GM23338 (cell line): ENCODE data around the gene PJA2.

ENCODE experiments used
- CREB1 ChIP-seq: fragments of 250-450 bp; sonication (Bioruptor Pico); IDR thresholded peaks from 2 replicates; pipeline ENCODE4 v1.5.0; 2020; ENCODE audit warnings: low read depth, mild to moderate bottlenecking, moderate library complexity
- CTCF ChIP-seq, 2 experiments: fragments of 200-600 bp in 1 of 2; sonication (generic) in 1 of 2; conservative IDR thresholded peaks; 2 replicates each; pipeline versions ENCODE4 v1.5.1 to v1.6.1; 2016 to 2017; ENCODE audit warnings: antibody characterized with exemption in 2 of 2, low read depth in 2 of 2, mild to moderate bottlenecking in 2 of 2, moderate library complexity in 1 of 2
- EZH2 ChIP-seq: fragments of 200-600 bp; sonication (generic); IDR thresholded peaks from one replicate; pipeline ENCODE4 v1.8.0; 2017; ENCODE audit warnings: antibody characterized with exemption, mild to moderate bottlenecking, low read depth; ENCODE audit not compliant: unreplicated experiment
- POLR2AphosphoS5 ChIP-seq: IDR thresholded peaks from 2 replicates; pipeline ENCODE4 v1.6.1; 2016; ENCODE audit warnings: antibody characterized with exemption, low read depth
- REST ChIP-seq: IDR thresholded peaks from one replicate; pipeline ENCODE4 v1.6.1; 2018; ENCODE audit warnings: antibody characterized with exemption; ENCODE audit not compliant: unreplicated experiment

GRCh38 chr5:109324931-109325330, 84.8 kb downstream of the PJA2 start:
- no peak for TF ChIP-seq CTCF (conservative IDR thresholded peaks at IDR 0.05; ENCODE audit: low read depth in 2 of 2)
- TF ChIP-seq POLR2AphosphoS5, result no peak
- no peak for TF ChIP-seq REST
- no peak for TF ChIP-seq EZH2
- TF ChIP-seq CREB1 (CRISPR knock-in tag), result no peak
